C4-2B (cell line): ENCODE measurements around the gene CFAP58.

ENCODE experiments used
- CTCF ChIP-seq: fragments of 450-650 bp; conservative IDR thresholded peaks from 2 replicates; pipeline ENCODE4 v1.5.1; 2017; ENCODE audit warnings: mild to moderate bottlenecking
- ZFX ChIP-seq: fragments of 450-650 bp; IDR thresholded peaks from 2 replicates; pipeline ENCODE4 v1.6.1; 2017

- TF ChIP-seq CTCF = no peak
- no peak for TF ChIP-seq ZFX
These were observed 95.8 kb downstream of the CFAP58 start for GRCh38 chr10:104449391-104449790.
